ENCODE measurements around the gene ARHGAP45.

ARHGAP45 gene

DNA sequence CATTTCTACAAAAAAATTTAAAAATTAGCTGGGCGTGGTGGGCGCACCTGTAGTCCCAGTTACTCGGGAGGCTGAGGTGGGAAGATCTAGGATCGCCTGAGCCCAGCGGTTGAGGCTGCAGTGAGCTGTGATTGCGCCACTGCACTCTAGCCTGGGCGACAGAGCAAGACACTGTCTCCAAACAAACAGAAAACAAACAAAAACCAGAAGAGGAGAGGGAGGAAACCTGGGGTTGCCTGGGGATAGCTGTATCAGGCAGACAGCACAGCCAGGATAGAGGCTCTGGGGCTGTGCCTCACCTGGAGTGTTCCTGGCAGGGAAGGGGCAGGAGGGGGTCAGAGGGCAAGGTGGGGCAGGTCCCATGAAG is 30.8 kb downstream of the ARHGAP45 start:
- Histone ChIP-seq H3K27me3 (ENCODE audit: insufficient read depth, low read depth, severe bottlenecking) (no peaks in the 10 kb centered on the region), H3K9me3 (ENCODE audit: severe bottlenecking) (peaks cover 2% of the 10 kb centered on the region), H3K27ac (no peak overlapping the region), H3K36me3 (peaks cover 14% of the 10 kb centered on the region; the same call in 1 of the 2 replicates), H3K4me3 (ENCODE audit: low read depth, low read length) (no peak overlapping the region)
- TF ChIP-seq, protein P1, sequence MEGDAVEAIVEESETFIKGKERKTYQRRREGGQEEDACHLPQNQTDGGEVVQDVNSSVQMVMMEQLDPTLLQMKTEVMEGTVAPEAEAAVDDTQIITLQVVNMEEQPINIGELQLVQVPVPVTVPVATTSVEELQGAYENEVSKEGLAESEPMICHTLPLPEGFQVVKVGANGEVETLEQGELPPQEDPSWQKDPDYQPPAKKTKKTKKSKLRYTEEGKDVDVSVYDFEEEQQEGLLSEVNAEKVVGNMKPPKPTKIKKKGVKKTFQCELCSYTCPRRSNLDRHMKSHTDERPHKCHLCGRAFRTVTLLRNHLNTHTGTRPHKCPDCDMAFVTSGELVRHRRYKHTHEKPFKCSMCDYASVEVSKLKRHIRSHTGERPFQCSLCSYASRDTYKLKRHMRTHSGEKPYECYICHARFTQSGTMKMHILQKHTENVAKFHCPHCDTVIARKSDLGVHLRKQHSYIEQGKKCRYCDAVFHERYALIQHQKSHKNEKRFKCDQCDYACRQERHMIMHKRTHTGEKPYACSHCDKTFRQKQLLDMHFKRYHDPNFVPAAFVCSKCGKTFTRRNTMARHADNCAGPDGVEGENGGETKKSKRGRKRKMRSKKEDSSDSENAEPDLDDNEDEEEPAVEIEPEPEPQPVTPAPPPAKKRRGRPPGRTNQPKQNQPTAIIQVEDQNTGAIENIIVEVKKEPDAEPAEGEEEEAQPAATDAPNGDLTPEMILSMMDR (IDR thresholded peaks at IDR 0.05; ENCODE audit: low read depth, low read length), result no peak
- DNase-seq, result no peak

DNA sequence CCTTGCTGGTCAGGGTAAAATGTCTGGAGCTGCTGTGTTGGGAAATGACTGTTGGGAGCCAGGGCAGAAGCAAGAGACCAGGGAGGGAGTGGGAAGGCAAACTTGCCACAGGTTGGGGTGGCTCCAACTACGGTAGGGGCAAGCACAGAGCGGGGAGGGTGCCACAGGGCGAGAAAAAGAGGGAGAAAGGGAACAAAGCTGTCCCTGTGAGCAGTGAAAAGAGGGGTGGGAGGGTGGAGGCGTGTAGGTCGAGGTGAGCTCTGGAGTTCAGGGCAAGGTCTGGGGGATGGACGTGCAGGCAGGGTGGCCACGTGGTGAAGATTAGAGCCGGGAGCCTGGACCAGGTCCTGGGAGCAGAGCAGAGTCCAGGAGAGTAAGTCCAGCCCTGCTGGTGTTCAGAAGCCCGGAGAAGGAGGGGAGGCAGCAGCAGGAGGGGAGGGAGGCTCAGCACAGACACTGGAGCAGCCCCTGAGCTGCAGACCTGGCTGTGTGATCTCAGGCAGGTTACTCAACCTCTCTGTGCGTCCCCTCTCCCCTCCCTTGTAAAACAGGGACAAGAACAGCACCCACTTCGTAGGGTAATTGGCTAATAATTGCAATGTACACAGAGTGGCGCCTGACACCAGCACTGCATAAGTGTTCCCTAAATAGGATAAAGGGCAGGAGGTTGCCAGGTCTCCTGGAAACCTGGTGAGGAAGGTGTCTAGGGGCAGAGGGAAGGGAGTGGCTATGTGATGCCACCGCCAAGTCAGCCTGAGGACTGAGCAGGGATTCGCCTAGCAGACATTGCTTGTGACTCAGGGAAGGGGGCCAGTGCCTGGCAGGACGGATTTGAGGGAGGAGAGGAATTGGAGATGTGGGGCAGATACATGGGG is 31.4 kb downstream of the ARHGAP45 start:
- TF ChIP-seq, protein P1 (IDR thresholded peaks at IDR 0.05; ENCODE audit: low read depth, low read length), result no peak
- Histone ChIP-seq H3K27me3 (ENCODE audit: insufficient read depth, low read depth, severe bottlenecking) (no peaks in the 10 kb centered on the region), H3K9me3 (ENCODE audit: severe bottlenecking) (peaks cover 2% of the 10 kb centered on the region), H3K4me3 (ENCODE audit: low read depth, low read length) (no peak overlapping the region), H3K27ac (no peak overlapping the region), H3K36me3 (peaks cover 9% of the 10 kb centered on the region; the same call in 1 of the 2 replicates)
- no peak for DNase-seq

DNA sequence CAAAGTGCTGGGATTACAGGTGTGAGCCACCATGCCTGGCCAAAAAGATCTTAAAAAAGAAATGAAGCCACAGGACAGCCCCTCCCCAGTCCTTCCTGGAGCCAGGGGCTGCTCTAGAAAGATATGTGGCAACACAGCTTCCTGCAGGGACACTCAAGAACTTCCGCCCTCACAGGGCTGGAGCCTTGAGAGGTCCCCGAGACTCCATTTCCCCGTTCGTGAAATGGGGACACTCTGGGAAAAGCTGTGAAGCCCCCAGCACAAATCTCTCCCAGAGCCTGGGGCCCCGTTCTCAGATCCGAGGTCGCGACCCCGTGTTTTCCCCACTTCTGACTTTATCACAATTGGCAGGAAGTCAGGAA is 34.4 kb downstream of the ARHGAP45 start:
- Histone ChIP-seq H3K27me3 (ENCODE audit: insufficient read depth, low read depth, severe bottlenecking) (no peaks in the 10 kb centered on the region), H3K4me3 (ENCODE audit: low read depth, low read length) (no peak overlapping the region), H3K36me3 (peaks cover 10% of the 10 kb centered on the region), H3K9me3 (ENCODE audit: severe bottlenecking) (peaks cover 2% of the 10 kb centered on the region), H3K27ac (peak overlapping the region; percentile 66)
- TF ChIP-seq, protein P1 (IDR thresholded peaks at IDR 0.05; ENCODE audit: low read depth, low read length), result no peak
- DNase-seq, result no peak

DNA sequence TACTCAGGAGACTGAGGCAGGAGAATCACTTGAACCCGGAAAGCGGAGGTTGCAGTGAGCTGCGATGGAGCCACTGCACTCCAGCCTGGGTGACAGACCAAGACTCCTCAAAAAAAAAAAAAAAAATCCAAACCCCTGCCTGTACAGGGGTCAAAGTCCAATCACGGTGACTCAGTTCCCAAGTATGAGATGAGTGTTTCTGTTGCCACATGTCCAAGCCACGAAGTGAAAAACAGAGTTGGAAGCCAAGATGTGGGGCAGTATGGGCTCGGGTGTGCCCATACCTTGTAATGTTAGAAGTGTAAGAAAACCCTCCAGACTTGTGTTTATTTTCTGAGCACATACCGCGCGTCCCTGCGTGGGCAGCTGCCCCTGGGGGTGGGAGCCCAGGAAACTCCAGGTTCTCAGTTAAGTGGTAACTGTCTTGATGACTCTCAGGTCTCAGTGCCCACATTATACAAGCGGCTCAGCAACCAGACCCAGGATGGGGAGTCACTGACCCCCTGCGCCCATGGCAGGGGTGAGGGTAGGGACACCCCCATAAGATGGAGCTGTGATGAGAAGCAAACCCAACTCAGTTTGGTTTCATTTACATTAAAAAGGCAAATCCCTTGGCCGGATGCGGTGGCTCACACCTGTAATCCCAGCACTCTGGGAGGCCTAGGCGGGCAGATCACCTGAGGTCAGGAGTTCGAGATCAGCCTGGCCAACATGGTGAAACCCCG is 35.6 kb downstream of the ARHGAP45 start:
- peaks cover 20% of the 10 kb centered on the region for H3K36me3 ChIP-seq
- H3K4me3 ChIP-seq (ENCODE audit: low read depth, low read length), result no peak overlapping the region
- TF ChIP-seq, protein P1 (IDR thresholded peaks at IDR 0.05; ENCODE audit: low read depth, low read length), result no peak
- H3K9me3 ChIP-seq (ENCODE audit: severe bottlenecking), result peaks cover 2% of the 10 kb centered on the region
- H3K27me3 ChIP-seq (ENCODE audit: insufficient read depth, low read depth, severe bottlenecking), result no peaks in the 10 kb centered on the region
- no peak for DNase-seq
- peak overlapping the region; percentile 33; the same call in 1 of the 2 replicates for H3K27ac ChIP-seq

DNA sequence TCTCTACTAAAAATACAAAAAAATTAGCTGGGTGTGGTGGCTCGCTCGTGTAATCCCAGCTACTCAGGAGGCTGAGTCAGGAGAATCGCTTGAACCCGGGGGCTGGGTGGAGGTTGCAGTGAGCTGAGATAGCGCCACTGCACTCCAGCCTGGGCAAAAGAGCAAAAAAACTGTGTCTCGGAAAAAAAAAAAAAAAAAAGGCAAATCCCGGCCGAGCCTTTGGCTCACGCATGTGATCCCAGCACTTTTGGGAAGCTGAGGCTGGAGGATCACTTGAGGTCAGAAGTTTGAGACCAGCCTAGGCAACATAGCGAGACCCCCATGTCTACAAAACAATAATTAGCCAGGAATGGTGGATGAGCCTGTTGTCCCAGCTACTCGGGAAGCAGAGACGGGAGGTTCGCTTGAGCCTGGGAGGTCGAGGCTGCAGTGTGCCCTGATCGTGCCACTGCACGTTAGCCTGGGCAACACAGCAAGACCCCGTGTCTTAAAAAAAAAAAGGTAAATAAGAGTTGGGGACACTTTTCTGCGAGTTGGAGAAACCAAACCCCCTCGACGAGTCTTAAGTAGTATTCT is 36.3 kb downstream of the ARHGAP45 start:
- H3K36me3 ChIP-seq, result peaks cover 24% of the 10 kb centered on the region
- H3K9me3 ChIP-seq (ENCODE audit: severe bottlenecking), result peaks cover 2% of the 10 kb centered on the region
- no peaks in the 10 kb centered on the region for H3K27me3 ChIP-seq (ENCODE audit: insufficient read depth, low read depth, severe bottlenecking)
- TF ChIP-seq, protein P1 (IDR thresholded peaks at IDR 0.05; ENCODE audit: low read depth, low read length), result no peak
- peak overlapping the region; percentile 32 for H3K4me3 ChIP-seq (ENCODE audit: low read depth, low read length)
- H3K27ac ChIP-seq, result peak overlapping the region; percentile 31; the same call in 1 of the 2 replicates
- no peak for DNase-seq

All from WERI-Rb-1 (cell line).